Measurements from ENCODE around the gene SUSD3.

Gene SUSD3

DNA sequence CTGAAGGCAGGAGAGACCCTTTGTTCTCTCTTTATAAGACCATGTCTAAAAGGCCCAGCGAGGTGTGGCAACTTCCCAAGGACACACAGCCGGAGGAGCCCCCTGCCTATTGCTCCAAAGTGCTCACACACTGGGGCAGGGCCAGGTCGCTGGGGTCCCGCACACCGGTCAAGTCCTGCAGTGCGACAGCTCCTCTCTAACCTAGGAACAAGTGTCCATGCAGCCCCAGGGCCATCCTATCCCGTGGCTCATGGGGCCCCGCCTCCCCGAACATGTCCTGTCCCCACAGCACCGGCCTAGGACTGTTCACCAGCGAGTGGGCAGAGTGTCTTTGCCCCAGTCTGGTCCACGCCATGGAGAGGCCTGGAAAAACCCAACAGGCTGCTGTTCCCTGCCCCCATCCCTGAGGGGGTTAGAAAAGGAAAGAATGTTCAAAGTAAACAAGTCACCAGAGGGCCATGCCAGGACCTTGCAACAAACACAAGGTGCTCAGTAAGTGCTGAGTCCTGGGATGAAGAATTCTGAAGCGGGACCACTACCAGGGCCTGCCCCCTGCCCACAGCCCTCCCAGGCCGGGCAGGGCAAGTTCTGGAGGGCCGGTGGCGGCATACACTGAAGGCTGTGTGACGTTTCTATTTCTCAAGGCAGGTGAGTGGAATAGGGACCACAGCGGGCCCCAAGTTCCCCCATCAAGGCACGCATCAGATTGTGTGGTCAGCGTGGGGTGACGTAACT, 74.6 kb downstream of the SUSD3 start:
- H3K4me1 ChIP-seq (ENCODE audit: insufficient read depth, poor library complexity, severe bottlenecking): peaks cover 11% of the 10 kb centered on the region
- H3K27ac ChIP-seq (ENCODE audit: poor library complexity, severe bottlenecking): peak overlapping the region; percentile 32
- H3K9me3 ChIP-seq (ENCODE audit: severe bottlenecking): no peaks in the 10 kb centered on the region
- no peaks in the 10 kb centered on the region for H3K36me3 ChIP-seq (ENCODE audit: low read depth)
- no peak for TF ChIP-seq CTCF (IDR thresholded peaks at IDR 0.05; ENCODE audit: poor library complexity, severe bottlenecking)
- peak overlapping the region; percentile 59 for H3K4me3 ChIP-seq (ENCODE audit: severe bottlenecking)
- DNase-seq (ENCODE audit: low spot score): no peak
- H3K27me3 ChIP-seq (ENCODE audit: insufficient read depth, poor library complexity, severe bottlenecking): no peaks in the 10 kb centered on the region
- ATAC-seq (ENCODE audit: low read depth): no peak; the same call in 2 of the 3 replicates

DNA sequence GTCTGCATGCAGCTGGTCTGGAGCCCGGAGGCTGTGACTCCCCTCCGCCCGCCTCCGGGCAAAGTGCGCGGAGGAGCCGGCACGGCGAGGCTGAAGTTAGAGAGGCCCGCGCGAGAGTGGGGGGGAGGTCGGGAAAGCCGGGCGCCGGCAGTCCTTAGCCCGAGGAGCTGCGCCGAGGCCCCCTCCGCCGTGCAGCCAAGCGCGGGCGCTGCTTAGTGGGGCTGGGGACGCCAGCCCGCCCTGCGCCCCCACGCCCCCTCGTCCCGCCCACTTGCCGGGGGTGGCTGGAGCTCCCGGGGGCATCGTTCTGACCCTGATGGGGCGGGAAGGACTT, 75.1 kb downstream of the SUSD3 start:
- H3K4me1 ChIP-seq (ENCODE audit: insufficient read depth, poor library complexity, severe bottlenecking): peaks cover 11% of the 10 kb centered on the region
- DNase-seq (ENCODE audit: low spot score) (no peak), ATAC-seq (ENCODE audit: low read depth) (peak; percentile 28)
- no peaks in the 10 kb centered on the region for H3K9me3 ChIP-seq (ENCODE audit: severe bottlenecking)
- TF ChIP-seq CTCF (IDR thresholded peaks at IDR 0.05; ENCODE audit: poor library complexity, severe bottlenecking): no peak
- H3K4me3 ChIP-seq (ENCODE audit: severe bottlenecking): peak overlapping the region; percentile 59
- H3K36me3 ChIP-seq (ENCODE audit: low read depth): no peaks in the 10 kb centered on the region
- no peaks in the 10 kb centered on the region for H3K27me3 ChIP-seq (ENCODE audit: insufficient read depth, poor library complexity, severe bottlenecking)
- peak overlapping the region; percentile 32 for H3K27ac ChIP-seq (ENCODE audit: poor library complexity, severe bottlenecking)

- DNase-seq (ENCODE audit: low spot score): peak; percentile 69
- H3K27ac ChIP-seq (ENCODE audit: poor library complexity, severe bottlenecking): peak within 1 kb of the TSS; percentile 32
- no peaks in the 10 kb centered on the region for H3K27me3 ChIP-seq (ENCODE audit: insufficient read depth, poor library complexity, severe bottlenecking)
- no peaks in the 10 kb centered on the region for H3K36me3 ChIP-seq (ENCODE audit: low read depth)
- H3K4me1 ChIP-seq (ENCODE audit: insufficient read depth, poor library complexity, severe bottlenecking): peaks cover 11% of the 10 kb centered on the region
- no peaks in the 10 kb centered on the region for H3K9me3 ChIP-seq (ENCODE audit: severe bottlenecking)
- peak; percentile 81 for ATAC-seq (ENCODE audit: low read depth)
- H3K4me3 ChIP-seq (ENCODE audit: severe bottlenecking): peak within 1 kb of the TSS; percentile 59
- no peak for TF ChIP-seq CTCF (IDR thresholded peaks at IDR 0.05; ENCODE audit: poor library complexity, severe bottlenecking)
These were observed 75.7 kb downstream of the SUSD3 start, which contains the start of gene NINJ1 for GRCh38 chr9:93134015-93134739. TSS of gene NINJ1 (minus strand) at chr9:93134251. CDS start at chr9:93134217, 34 bp downstream.

Data from RWPE2 (cell line).